K562 (cell line): ENCODE measurements around the gene IKZF3. TPM values are rescaled to one million over a fixed set of nuclear protein-coding genes. Genes with fewer than 3 reads are reported as not detected.

Experiments
- ATAC-seq: fragments of 200-7000 bp; cut with Tn5 transposase; 3 replicates; pipeline ENCODE4 v1.9.1; 2020; ENCODE audit warnings: moderate library complexity
- BruUV-seq: library from RNA; stranded (reverse); fragments of 400-500 nt; replicated peaks from 2 replicates; lab custom pipeline; 2021; lab: Mats Ljungman, UMichigan
- CTCF ChIA-PET: fragments of 300-600 bp; formaldehyde crosslinking; extraction: SDS; loops from one replicate; lab custom pipeline; 2021; ENCODE audit warnings: low intra/inter-chr PET ratio; lab: Yijun Ruan, JAX
- POLR2A ChIA-PET: fragments of 300-600, 350-650 bp; sonication (Branson Sonifier 250); formaldehyde crosslinking; extraction: SDS; loops from one replicate; lab custom pipeline; 2021; ENCODE audit warnings: antibody characterized with exemption, inconsistent platforms; lab: Yijun Ruan, JAX
- DNase-seq, 4 experiments: peaks; one replicate each; pipeline versions ENCODE4 v3.0.0 to v3.0.0-alpha.2; 2011 to 2018; ENCODE audit warnings: low spot score in 3 of 4, mixed read lengths in 3 of 4; ENCODE audit errors: extremely low read depth in 1 of 4
- FAIRE-seq: peaks from 2 replicates; lab custom pipeline; 2011; peaks lifted over from hg19 to GRCh38; lab: Jason Lieb, UNC
- H2AFZ ChIP-seq: 2 replicates; pipeline ENCODE4 v1.6.0; 2011; ENCODE audit warnings: low read depth, low read length, control low read depth, inconsistent platforms
- H3K27ac ChIP-seq: fragments of 200-600 bp; 3 replicates; pipeline ENCODE4 v1.8.0; 2011; ENCODE audit warnings: low read depth, mild to moderate bottlenecking, control low read depth, inconsistent platforms, low read length, moderate library complexity, mixed read lengths; ENCODE audit errors: extremely low read depth
- H3K27me3 ChIP-seq, 2 experiments: fragments of 300-600 bp in 1 of 2; 2 replicates in 1 of 2; 3 replicates in 1 of 2; pipeline versions ENCODE4 v1.6.0 to v1.8.0; 2011; ENCODE audit warnings: inconsistent platforms in 2 of 2, low read length in 2 of 2, mild to moderate bottlenecking in 1 of 2, mixed read lengths in 1 of 2, moderate library complexity in 1 of 2; ENCODE audit not compliant: control insufficient read depth in 2 of 2, insufficient read depth in 2 of 2
- H3K36me3 ChIP-seq: fragments of 300-600 bp; 3 replicates; pipeline ENCODE4 v1.8.0; 2011; ENCODE audit warnings: mild to moderate bottlenecking, low read length, inconsistent platforms; ENCODE audit not compliant: control insufficient read depth, insufficient read depth
- H3K4me1 ChIP-seq, 2 experiments: fragments of 200-600 bp in 1 of 2; replicated peaks in 1 of 2; 2 replicates in 1 of 2; 3 replicates in 1 of 2; pipeline versions ENCODE4 v1.5.1 to v1.8.0; 2011; ENCODE audit warnings: inconsistent platforms in 2 of 2, low read length in 2 of 2, mild to moderate bottlenecking in 1 of 2, mixed read lengths in 1 of 2, moderate library complexity in 1 of 2; ENCODE audit not compliant: control insufficient read depth in 2 of 2, insufficient read depth in 2 of 2
- H3K4me2 ChIP-seq: 2 replicates; pipeline ENCODE4 v1.6.1; 2011; ENCODE audit warnings: low read length, control low read depth, inconsistent platforms, mixed read lengths; ENCODE audit not compliant: insufficient read depth
- H3K4me3 ChIP-seq: fragments of 200-600 bp; sonication (generic), shearing (Covaris generic); 2 replicates; pipeline ENCODE4 v1.5.1; 2016; ENCODE audit warnings: control low read depth, inconsistent platforms
- H3K79me2 ChIP-seq: fragments of 200-600 bp; 3 replicates; pipeline ENCODE4 v1.8.0; 2011; ENCODE audit warnings: low read length, inconsistent platforms; ENCODE audit not compliant: control insufficient read depth, insufficient read depth
- H3K9ac ChIP-seq, 2 experiments: 2 replicates each; pipeline versions ENCODE4 v1.6.0 to v1.6.1; 2011; ENCODE audit warnings: low read depth in 2 of 2, low read length in 2 of 2, control low read depth in 1 of 2, inconsistent platforms in 1 of 2, mild to moderate bottlenecking in 1 of 2, mixed read lengths in 1 of 2; ENCODE audit not compliant: insufficient read depth in 1 of 2
- H3K9me1 ChIP-seq: one replicate; pipeline ENCODE4 v1.6.0; 2011; ENCODE audit warnings: inconsistent platforms, mild to moderate bottlenecking, low read length, moderate library complexity; ENCODE audit not compliant: control insufficient read depth, insufficient read depth
- H3K9me3 ChIP-seq: replicated peaks from 2 replicates; pipeline ENCODE4 v1.5.1; 2011; ENCODE audit warnings: low read depth, low read length, inconsistent platforms; ENCODE audit not compliant: control insufficient read depth, insufficient read depth
- H4K20me1 ChIP-seq: replicated peaks from 2 replicates; pipeline ENCODE4 v1.6.1; 2011; ENCODE audit warnings: low read length, inconsistent platforms, mixed read lengths; ENCODE audit not compliant: control insufficient read depth, insufficient read depth
- AFF1 ChIP-seq, 2 experiments: fragments of 450-650 bp; IDR thresholded peaks; 2 replicates each; pipeline ENCODE4 v1.6.1; 2018; ENCODE audit warnings: mild to moderate bottlenecking in 2 of 2, low read depth in 1 of 2; ENCODE audit not compliant: partially characterized antibody in 2 of 2
- BRCA1 ChIP-seq, 2 experiments: fragments of 450-650 bp in 1 of 2; sonication (generic) in 1 of 2; formaldehyde crosslinking in 1 of 2; IDR thresholded peaks; 2 replicates each; pipeline versions ENCODE4 v1.5.0 to v1.6.1; 2017 to 2020; ENCODE audit warnings: mild to moderate bottlenecking in 1 of 2, missing genetic modification reagents in 1 of 2
- KLF16 ChIP-seq: IDR thresholded peaks from 2 replicates; pipeline ENCODE4 v1.6.1; 2016; ENCODE audit warnings: antibody characterized with exemption
- MCM5 ChIP-seq: fragments of 450-650 bp; IDR thresholded peaks from 2 replicates; pipeline ENCODE4 v1.6.1; 2016; ENCODE audit warnings: low read depth
- NFRKB ChIP-seq: fragments of 450-650 bp; IDR thresholded peaks from 2 replicates; pipeline ENCODE4 v1.6.1; 2016; ENCODE audit warnings: low read depth
- SFPQ ChIP-seq: fragments of 200-400 bp; formaldehyde crosslinking; IDR thresholded peaks from 2 replicates; pipeline ENCODE4 v1.6.1; 2017; ENCODE audit warnings: mild to moderate bottlenecking, low read depth, low read length, moderate library complexity
- SMARCA5 ChIP-seq: fragments of 450-650 bp; IDR thresholded peaks from 2 replicates; pipeline ENCODE4 v1.6.1; 2016
- SRF ChIP-seq, 2 experiments: fragments of 250-450, 450-650 bp in 1 of 2; sonication (Bioruptor Pico) in 1 of 2; sonication (generic) in 1 of 2; formaldehyde crosslinking; IDR thresholded peaks; 2 replicates each; pipeline versions ENCODE4 v1.5.0 to v1.5.1; 2020 to 2022; ENCODE audit warnings: mild to moderate bottlenecking in 1 of 2, missing genetic modification reagents in 1 of 2
- VEZF1 ChIP-seq: fragments of 200-800 bp; sonication (Bioruptor generic); IDR thresholded peaks from 2 replicates; pipeline ENCODE4 v1.6.1; 2017; ENCODE audit warnings: missing genetic modification characterization, missing compliant biosample characterization
- ZNF449 ChIP-seq: fragments of 250-450 bp; sonication (Bioruptor Pico); IDR thresholded peaks from 2 replicates; pipeline ENCODE4 v1.8.0; 2022; ENCODE audit warnings: moderate library complexity, mild to moderate bottlenecking, inconsistent platforms
- WGBS: fragments of 100-300 bp; shearing (Covaris generic); methylation state at CpG from one replicate; pipeline ENCODE4 v1.1.6; 2016; ENCODE audit warnings: low coverage, mixed read lengths; ENCODE audit not compliant: insufficient coverage; ENCODE audit errors: missing lambda C conversion rate; 5-methylcytosine and 5-hydroxymethylcytosine counted together
- in situ Hi-C: fragments of 300-500 bp; cut with MboI; formaldehyde crosslinking; loops from 4 replicates; pipeline ENCODE4 v1.15.0; 2018; ENCODE audit warnings: inconsistent platforms, mixed read lengths
- intact Hi-C: fragments of 100-400 bp; cut with micrococcal nuclease; formaldehyde crosslinking; loops from 2 replicates; pipeline ENCODE4 v1.14.2; 2022
- polyA plus RNA-seq, 8 experiments: library from polyadenylated mRNA; depleted of rRNA in 4 of 8; stranded (reverse) in 5 of 8; unstranded in 3 of 8; fragments of >200 nt; fragmentation: Nextera tagmentation in 2 of 8; fragmentation: Illumina TruSeq in 1 of 8; extraction: Ambion mirVana in 2 of 8; extraction: Trizol in 1 of 8; gene quantifications; 2 replicates each; pipeline versions ENCODE4 v1.2.1 to v1.2.3, GENCODE V29; 2011 to 2014; ENCODE audit warnings: inconsistent platforms in 1 of 8, missing spikeins in 1 of 8
- total RNA-seq, 7 experiments: library from RNA; depleted of rRNA in 6 of 7; stranded (reverse); fragments of >200 nt in 6 of 7; fragmentation: Illumina TruSeq in 2 of 7; extraction: Trizol in 2 of 7; gene quantifications; 2 replicates each; pipeline versions ENCODE4 v1.2.1 to v1.2.3, GENCODE V29; 2011 to 2021; ENCODE audit warnings: low replicate concordance in 1 of 7

The IKZF3 gene
- total and polyA plus RNA-seq, 9 of the 15 experiments (the other 6 are each of a cell fraction or from before 2014, with no cell fraction given), result 0.06 to 1.6 (median 0.62) TPM

- no peak overlapping the region for H3K27ac ChIP-seq
- POLR2A ChIA-PET, result interaction anchor here (1.8 kb wide), 1 partner anchor 11 kb away, joined by 4 read pairs; no protein-coding TSS in a partner anchor
- H3K4me3 ChIP-seq, result no peak overlapping the region
- BruUV-seq, result no TSS peak
- no peak overlapping the region for H3K4me2 ChIP-seq
- no peaks in the 10 kb centered on the region for H3K4me1 ChIP-seq
- WGBS, result 14% methylated on average over 6 of the region's 6 CpGs
- no peaks in the 10 kb centered on the region for H3K9me1 ChIP-seq
- no peaks in the 10 kb centered on the region for H3K79me2 ChIP-seq
- TF ChIP-seq NFRKB (no peak), ZNF449 (CRISPR knock-in tag) (no peak), BRCA1 (IDR thresholded peaks at IDR 0.05) (no peak), BRCA1 (CRISPR knock-in tag; IDR thresholded peaks at IDR 0.05) (no peak), AFF1 (IDR thresholded peaks at IDR 0.05; ENCODE audit: low read depth in 1 of 2, partially characterized antibody in 2 of 2) (no peak), VEZF1 (CRISPR knock-in tag) (no peak), MCM5 (no peak), SMARCA5 (no peak), SRF (CRISPR knock-in tag; IDR thresholded peaks at IDR 0.05) (no peak), KLF16 (no peak), SFPQ (no peak)
- TF ChIP-seq, all 486 proteins: peak for 0
- in situ Hi-C loops (no loop called here), intact Hi-C loops (no loop called here)
- FAIRE-seq (no peak), ATAC-seq (no peak), DNase-seq (no peak)
- CTCF ChIA-PET, result no interaction called here
- H3K9me3 ChIP-seq, result no peaks in the 10 kb centered on the region
- H3K9ac ChIP-seq, result no peak overlapping the region
- no peaks in the 10 kb centered on the region for H3K36me3 ChIP-seq
- H2AFZ ChIP-seq, result no peak overlapping the region
- peaks cover 4 to 13% of the 10 kb centered on the region in 2 experiments; a peak in 2 of 5 replicates for H3K27me3 ChIP-seq
- H4K20me1 ChIP-seq, result no peaks in the 10 kb centered on the region
Observed at GRCh38 chr17:39791111-39791992, 72.8 kb downstream of the IKZF3 start.
